Iris pigment epithelial cell (primary cell): Measurements from ENCODE around the gene IL20RA.
"Not testable (repeated sequence)": the region's sequence is repeated elsewhere in the genome, so short reads cannot be mapped to it uniquely, and the experiment has no call there.

Experiments
- DNase-seq: peaks from one replicate; pipeline ENCODE4 v3.0.0-alpha.2; 2011; ENCODE audit warnings: low read depth

The IL20RA gene, protein sequence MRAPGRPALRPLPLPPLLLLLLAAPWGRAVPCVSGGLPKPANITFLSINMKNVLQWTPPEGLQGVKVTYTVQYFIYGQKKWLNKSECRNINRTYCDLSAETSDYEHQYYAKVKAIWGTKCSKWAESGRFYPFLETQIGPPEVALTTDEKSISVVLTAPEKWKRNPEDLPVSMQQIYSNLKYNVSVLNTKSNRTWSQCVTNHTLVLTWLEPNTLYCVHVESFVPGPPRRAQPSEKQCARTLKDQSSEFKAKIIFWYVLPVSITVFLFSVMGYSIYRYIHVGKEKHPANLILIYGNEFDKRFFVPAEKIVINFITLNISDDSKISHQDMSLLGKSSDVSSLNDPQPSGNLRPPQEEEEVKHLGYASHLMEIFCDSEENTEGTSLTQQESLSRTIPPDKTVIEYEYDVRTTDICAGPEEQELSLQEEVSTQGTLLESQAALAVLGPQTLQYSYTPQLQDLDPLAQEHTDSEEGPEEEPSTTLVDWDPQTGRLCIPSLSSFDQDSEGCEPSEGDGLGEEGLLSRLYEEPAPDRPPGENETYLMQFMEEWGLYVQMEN

GRCh38 chr6:137044366-137045221 lies at the start of gene IL20RA:
TSS of gene IL20RA (minus strand) at chr6:137044965. CDS start at chr6:137044728, 237 bp downstream.
- peak; percentile 12 for DNase-seq

DNA sequence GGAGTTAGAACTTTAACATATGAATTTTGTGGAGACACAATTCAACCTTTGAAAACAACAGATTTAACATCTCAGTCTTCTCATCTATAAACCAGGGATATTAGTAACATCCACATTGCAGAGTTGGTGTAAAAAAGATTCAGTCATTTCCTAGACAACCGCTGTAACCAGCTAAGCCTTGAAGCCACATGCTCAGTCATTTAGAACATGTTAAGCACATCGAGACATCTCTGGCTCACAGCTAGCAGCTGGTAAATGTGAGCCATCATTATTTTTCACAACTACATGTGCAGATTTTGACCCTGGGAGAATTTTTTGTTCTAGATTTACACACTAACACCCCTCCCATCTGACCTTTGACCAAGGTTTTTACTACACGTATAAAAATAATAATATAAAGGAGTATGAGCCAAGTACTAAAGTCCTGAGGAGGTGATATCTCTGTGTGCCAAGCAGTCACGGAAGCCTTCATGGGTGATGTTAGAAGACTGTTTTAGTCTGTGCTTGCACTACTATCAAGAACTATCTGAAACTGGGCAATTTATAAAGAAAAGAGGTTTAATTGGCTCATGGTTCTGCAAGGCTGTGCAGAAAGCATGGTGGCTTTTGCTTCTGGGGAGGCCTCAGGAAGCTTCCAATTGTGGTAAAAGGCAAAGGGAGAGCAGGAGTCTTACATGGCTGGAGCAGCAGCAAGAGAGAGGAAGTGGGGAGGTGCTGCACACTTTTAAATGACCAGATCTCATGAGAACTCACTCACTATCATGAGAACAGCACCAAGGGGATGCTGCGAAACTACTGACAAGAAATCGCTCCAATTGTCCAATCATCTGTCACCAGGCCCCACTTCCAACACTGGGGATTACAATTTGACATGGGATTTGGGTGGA lies 48.7 kb upstream of the IL20RA start:
- DNase-seq = no peak

GRCh38 chr6:137092018-137092417 lies 47.3 kb upstream of the IL20RA start:
- DNase-seq = no peak

GRCh38 chr6:137089305-137089704 lies 44.5 kb upstream of the IL20RA start:
- no peak for DNase-seq

GRCh38 chr6:137087902-137088301 lies 43.1 kb upstream of the IL20RA start:
- no peak for DNase-seq

DNA sequence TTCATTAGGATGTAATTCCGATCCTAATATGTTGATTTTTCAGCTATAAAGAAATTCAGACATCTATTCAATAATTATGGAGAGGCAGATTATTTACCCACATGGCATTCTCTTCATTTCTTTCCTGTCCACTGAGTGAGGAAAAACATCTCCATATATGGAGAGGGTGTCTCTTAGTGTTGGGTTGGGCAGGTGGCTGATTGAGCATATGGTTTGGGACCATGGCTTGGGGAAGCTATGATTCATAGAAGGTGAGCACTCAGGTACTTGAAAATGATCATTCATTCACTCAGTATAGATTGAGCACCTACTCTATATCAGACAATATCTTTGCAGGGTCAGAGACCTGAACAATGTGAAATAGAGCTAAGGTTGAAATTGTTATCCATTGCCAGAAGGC lies 41.3 kb upstream of the IL20RA start:
- no peak for DNase-seq

DNA sequence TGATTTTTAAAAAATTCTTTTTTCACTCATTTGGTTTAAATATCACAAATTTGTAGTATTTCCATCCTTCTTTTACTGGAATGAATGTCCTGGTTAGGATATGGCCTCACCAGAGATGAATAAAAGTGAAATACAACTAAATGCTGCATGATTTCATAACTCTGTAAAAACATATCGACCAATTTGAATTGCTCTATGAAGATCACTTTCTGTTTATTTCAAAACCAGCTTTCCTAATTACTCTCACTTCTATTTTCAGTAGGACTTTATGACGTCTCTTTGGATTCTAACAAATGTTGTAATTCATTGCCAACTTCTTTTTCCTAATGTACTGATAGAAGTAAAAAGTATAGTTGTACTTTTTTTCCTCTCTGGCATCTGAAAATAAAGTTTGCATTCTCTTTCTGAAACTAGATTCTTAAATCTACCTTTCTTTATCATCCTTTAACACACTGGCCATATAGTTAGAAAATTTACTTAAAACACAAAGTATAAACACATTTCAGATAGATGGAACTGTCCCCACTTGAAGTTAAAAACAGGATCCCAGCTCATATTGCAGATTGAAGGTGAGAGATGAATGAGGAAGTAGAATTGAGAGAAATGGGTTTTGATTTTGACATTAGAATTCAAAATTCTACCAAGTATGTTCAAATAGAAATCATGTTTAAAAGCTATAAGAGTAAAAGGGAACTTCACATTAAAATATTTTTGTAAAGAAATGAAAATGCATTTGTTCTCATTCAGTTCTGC lies 40.3 kb upstream of the IL20RA start:
- DNase-seq = no peak

GRCh38 chr6:137084090-137084489 lies 39.3 kb upstream of the IL20RA start:
- no peak for DNase-seq

- no peak for DNase-seq
Measured at GRCh38 chr6:137081997-137082396, 37.2 kb upstream of the IL20RA start.

- no peak for DNase-seq
Measured at GRCh38 chr6:137080711-137081110, 35.9 kb upstream of the IL20RA start.

GRCh38 chr6:137076277-137077068 lies 31.7 kb upstream of the IL20RA start:
- peak; percentile 60 for DNase-seq

GRCh38 chr6:137075790-137076189 lies 31.0 kb upstream of the IL20RA start:
- DNase-seq = not testable (repeated sequence)

DNA sequence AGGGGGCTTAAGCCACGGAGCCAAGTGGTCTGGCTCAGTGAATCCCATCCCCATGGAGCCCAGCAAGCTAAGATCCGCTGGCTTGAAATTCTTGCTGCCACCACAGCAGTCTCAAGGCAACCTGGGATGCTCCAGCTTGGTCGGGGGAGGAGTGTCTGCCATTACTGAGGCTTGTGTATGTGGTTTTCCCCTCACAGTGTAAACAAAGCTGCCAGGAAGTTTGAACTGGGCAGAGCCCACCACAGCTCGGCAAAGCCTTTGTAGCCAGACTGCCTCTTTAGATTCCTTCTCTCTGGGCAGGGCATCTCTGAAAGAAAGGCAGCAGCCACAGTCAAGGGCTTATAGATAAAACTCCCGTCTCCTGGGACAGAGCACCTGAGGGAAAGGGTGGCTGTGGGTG lies 25.5 kb upstream of the IL20RA start:
- DNase-seq = no peak

DNA sequence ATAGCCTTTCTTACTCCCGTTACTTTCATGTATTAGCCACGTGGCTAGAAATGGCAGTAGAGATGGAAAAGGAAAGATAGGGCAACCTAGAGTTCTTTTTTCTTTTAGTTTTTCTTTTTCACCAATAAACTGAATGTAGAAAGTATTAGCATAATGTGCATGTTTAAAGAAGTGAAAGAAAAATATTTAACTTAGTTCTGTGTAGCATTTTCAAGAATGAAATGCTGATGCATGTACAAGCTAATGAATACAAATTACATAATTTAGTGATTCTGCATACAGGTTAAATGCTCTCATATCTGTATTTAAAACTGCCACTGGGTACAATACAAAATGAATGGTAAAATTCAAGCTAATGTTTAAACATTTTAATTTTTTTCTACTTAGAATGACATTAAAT lies 22.6 kb upstream of the IL20RA start:
- DNase-seq = no peak

DNA sequence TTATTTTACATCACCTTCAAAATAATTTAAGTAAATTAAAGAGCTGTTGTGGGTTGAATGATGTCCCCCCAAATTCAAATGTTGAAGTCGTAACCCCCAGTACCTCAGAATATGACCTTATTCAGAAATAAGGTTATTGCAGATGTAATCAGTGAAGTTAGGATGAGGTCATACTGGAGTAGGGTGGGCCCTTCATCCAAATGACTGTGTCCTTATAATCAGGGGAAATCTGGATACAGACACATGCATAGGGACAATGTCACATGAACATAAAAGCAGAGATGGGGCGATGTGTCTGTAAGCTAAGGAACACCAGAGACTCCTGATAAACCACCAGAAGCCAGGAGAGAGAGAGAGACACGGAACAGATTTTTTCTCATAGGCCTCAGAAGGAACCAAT lies 13.3 kb upstream of the IL20RA start:
- no peak for DNase-seq

DNA sequence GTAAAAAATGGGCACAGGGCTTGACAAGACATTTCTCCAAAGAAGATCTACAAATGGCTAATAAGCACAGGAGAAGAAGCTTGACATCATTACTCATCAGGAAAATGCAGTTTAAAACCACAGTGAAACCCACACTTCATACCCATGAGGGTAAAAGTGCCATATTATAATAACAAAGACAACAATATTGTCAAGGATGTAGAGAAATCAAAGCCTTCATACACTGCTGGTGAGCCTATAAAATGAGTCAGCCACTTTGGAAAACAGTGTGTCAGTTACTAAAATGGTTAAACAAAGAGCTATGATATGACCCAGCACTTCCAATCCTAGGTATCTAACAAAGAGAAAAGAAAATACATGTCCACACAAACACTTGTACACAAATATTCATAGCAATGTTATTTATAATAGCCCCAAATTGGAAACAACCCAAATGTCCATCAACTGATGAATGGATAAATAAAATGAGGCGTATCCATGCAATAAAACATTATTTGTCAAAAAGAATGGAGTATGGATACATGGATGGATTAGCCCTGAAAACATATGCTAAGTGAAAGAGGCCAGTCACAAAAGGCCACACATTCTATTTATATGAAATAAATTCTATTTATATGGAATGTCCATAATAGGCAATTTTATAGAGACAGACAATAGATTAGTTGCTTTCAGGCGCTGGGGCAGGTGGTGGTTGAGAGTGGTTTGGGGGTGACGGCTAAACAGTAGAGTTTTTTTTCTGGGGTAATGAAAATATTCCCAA lies 11.5 kb upstream of the IL20RA start:
- no peak for DNase-seq

GRCh38 chr6:137051790-137052472 lies 7.2 kb upstream of the IL20RA start:
- DNase-seq = no peak

GRCh38 chr6:137049095-137049494 lies 4.3 kb upstream of the IL20RA start:
- DNase-seq = no peak

DNA sequence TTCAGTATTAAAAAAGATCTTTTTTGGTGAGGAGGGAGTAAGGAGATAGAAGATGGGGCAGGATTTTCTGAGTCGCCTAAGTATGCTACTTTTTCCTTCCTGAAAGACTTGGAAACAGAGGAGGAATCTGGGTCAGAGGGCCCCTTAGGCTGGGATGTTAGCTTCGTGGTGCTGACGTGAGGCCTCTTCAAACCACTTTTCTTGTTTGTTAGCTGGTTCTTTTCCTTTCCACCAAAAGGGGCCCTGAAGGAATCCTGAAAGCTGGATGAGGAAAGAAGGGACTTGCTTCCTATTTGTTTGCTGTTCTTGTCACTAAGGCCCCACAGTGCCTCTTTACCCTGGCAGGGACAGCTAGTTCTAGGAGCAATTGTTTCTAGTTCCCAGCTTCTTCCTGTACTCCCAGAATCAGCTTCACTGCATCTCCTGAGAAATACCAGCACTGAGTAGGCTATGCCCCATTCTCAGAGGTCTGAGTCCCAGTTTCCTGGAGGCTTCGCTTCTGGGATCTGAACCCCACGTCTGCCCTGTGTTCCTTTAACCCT lies 2.2 kb upstream of the IL20RA start:
- no peak for DNase-seq
